Loucy (cell line): ENCODE measurements around the gene OR8B3.

Experiments used
- EZH2phosphoT487 ChIP-seq: fragments of 200-600 bp; IDR thresholded peaks from 2 replicates; pipeline ENCODE4 v1.6.1; 2018; ENCODE audit warnings: antibody characterized with exemption, mild to moderate bottlenecking, moderate library complexity, borderline replicate concordance
- TF ChIP-seq, protein P1 (sequence below): fragments of 200-600 bp; sonication (generic); conservative IDR thresholded peaks from 2 replicates; pipeline ENCODE4 v1.5.1; 2014; ENCODE audit warnings: mild to moderate bottlenecking, antibody characterized with exemption, low read length

DNA sequence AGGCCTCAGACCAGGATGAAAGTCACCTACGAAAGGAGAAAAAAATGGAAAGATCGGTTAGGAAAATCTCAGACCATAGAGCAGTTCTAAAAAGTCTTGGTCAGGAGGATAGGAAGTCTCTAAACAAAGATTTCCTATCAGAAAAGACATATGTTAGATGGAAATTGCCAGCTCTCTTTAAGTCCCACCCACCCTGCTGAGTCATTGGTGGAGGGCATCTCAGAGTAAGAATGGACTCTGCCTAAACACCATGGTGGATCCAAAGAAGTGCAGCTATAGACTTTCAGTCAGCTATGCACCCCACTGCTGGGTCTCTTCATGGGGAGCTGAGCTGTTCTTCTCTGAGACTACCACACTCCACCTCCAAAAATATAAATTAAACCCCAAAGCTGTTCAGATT, 18.2 kb downstream of the OR8B3 start:
- TF ChIP-seq, protein P1, sequence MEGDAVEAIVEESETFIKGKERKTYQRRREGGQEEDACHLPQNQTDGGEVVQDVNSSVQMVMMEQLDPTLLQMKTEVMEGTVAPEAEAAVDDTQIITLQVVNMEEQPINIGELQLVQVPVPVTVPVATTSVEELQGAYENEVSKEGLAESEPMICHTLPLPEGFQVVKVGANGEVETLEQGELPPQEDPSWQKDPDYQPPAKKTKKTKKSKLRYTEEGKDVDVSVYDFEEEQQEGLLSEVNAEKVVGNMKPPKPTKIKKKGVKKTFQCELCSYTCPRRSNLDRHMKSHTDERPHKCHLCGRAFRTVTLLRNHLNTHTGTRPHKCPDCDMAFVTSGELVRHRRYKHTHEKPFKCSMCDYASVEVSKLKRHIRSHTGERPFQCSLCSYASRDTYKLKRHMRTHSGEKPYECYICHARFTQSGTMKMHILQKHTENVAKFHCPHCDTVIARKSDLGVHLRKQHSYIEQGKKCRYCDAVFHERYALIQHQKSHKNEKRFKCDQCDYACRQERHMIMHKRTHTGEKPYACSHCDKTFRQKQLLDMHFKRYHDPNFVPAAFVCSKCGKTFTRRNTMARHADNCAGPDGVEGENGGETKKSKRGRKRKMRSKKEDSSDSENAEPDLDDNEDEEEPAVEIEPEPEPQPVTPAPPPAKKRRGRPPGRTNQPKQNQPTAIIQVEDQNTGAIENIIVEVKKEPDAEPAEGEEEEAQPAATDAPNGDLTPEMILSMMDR, result no peak
- no peak for TF ChIP-seq EZH2phosphoT487
